GM18511 (cell line): ENCODE measurements around the gene SP110.

Source experiments
- ATAC-seq: cut with Tn5 transposase; IDR thresholded peaks from one replicate; pipeline ENCODE4 v1.9.1; 2021; ENCODE audit warnings: mild to moderate bottlenecking, moderate library complexity; ENCODE audit not compliant: unreplicated experiment

The SP110 gene

GRCh38 chr2:230172852-230173251 is 46.9 kb downstream of the SP110 start:
- no peak for ATAC-seq

DNA sequence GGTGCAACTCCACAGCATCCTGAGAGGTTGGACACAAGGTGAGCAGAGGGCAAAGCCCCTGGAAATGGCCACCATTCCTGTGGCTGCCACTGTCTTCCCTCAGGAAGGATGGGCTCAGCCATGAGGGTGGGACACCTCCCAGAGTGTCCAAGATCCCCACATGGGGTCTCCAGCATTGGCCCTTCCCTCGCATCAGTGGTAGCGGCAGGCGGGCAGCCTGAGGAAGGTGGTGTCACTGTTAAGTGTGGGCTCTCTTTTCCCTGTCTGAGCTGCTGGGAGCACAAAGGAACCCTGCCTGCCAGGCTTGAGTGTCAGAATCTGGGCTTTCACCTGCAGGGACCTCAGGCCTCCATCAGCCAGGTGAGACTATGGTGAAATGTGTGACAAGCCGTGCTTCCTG is 47.6 kb downstream of the SP110 start:
- no peak for ATAC-seq

DNA sequence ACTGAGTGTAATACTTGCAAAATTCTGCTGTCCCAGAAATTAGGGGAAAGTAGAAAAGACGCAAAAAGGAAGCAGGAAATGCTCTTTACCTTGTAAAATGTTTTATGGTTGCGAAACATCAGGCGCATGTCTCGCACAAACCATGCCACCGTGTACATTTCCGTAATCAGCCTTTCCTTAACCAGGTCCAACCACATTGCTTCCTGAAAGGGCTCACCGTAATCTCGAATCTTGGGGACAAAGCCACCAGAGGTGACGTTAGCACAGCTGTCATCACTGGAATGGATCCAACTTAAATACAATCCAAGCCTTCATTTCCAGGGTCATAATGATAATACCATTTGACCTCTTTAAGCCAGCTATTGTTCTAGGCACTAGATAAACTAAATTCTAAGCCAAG is 49.3 kb downstream of the SP110 start:
- ATAC-seq = no peak

- no peak for ATAC-seq
Measured at GRCh38 chr2:230166557-230167170, 53.1 kb downstream of the SP110 start.

DNA sequence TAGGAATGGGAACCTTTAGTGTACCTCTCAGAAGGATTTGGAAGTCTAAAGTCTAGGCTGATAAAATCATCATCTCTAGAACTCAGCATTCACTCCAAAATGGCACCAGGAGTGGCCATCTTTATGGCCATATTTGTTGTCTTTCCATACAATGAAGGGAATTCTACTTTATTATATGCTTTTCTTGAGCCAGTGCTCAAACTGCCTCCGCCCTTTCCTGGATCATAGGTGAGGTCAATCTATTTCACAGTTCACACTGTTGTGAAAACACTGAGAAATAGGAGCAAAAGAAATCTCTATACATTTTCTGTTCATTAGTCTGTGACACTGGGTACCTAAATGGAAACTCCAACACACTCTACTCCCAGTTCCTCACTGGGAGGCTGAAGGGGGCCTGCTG is 55.6 kb downstream of the SP110 start:
- ATAC-seq = no peak

GRCh38 chr2:230162981-230163380 is 56.8 kb downstream of the SP110 start:
- no peak for ATAC-seq

DNA sequence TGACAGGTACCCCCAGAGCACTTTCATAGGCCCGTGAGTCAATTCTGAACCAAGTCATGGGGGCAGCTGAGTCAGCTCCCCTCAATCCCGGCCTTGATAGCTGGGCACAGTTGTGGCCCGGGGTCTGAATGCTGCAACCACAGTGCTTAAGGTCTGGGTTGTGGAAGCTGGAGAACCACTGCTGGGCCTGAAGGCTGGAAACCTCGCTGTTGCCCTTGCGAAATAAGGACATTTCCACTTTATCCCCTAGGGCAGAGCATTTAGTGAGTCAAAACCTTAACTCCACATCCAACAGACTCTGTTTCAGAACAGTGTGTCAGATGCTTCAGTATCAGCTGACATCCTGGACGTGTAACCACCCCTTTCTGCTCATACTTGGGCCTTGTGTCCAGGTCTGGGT is 58.6 kb downstream of the SP110 start:
- no peak for ATAC-seq

DNA sequence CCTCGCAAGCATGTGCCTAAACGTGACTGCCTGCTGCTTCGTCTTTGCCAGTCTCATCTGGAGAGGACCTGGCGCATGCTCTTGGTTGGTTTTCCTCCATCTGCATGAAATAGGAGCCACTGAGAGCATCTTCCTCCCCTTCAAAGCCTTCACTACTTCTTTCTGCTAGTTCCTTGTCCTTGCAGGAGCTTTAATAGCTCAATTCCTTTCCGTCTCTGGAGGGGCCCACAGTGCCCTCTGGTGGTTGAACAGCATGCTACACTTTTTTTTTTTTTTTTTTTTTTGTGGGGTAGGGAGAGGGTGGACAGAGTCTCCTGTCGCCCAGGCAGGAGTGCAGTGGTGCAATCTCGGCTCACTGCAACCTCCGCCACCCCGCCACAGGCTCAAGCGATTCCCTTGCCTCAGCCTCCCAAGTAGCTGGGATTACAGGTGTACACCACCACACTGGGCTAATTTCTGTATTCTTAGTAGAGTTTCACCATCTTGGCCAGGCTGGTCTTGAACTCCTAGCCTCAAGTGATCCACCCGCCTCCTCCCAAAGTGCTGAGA is 59.6 kb downstream of the SP110 start:
- ATAC-seq = no peak

DNA sequence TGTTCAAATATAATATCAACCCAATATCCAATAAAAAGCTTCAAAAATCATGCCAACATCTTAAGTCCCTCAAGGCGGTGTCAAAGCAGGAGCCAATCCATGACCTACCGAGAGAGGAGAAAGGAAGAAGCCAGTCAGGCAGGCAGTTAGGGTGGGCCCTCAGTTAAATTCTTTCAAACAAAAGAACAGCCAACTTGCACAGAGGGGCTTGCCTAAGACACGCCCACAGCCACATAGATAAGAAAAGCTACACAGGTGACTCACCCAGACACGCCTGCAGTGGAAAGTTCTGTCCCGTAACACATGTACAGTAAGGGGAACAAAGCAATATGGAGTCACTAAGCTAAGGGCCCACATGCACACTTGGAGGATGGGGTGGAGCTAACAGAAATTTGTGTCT is 61.3 kb downstream of the SP110 start:
- no peak for ATAC-seq

DNA sequence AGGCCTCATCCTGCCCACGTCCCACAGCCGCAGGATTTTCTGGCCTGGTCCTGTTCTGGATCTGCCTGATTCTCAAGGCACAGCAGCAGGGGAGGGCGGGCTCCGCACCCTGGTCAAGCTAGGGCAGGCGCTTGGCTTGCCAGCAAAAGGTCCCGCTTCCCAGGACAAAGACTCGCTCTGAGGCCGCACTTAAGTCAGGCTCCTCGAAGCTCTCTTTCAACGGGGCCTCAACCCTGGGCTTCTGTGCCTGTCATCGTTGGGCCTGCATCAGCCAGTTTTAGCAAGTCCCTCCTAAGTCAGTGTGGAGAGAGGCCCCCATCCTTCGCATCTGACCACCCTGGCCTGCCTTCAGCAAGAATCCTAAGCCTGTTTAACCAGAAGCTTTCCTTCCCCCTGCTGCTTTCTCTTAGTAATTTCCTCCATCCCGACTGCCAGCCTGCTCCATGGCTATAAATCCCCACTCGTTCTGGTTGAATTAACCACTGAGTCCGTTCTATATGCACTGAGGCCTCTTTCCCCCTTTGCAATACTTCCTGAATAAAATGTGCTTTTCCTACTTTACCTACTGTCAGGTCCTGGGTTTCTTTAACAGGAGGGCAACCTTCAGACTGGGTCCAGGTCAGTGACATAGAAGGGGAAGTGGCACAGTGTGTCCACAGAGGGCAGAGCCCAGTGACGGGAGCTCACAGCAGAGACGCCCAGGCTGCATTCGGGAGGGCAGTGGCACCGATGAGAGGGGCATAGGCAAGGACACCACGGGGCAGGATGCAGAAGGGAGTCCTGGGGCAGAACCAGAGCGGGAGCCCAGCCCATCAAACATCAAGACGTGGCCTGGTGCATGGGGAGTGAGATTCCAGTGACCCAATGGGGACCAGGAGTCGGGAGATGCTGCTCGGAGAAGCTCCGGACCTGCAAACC is 62.7 kb downstream of the SP110 start:
- no peak for ATAC-seq

DNA sequence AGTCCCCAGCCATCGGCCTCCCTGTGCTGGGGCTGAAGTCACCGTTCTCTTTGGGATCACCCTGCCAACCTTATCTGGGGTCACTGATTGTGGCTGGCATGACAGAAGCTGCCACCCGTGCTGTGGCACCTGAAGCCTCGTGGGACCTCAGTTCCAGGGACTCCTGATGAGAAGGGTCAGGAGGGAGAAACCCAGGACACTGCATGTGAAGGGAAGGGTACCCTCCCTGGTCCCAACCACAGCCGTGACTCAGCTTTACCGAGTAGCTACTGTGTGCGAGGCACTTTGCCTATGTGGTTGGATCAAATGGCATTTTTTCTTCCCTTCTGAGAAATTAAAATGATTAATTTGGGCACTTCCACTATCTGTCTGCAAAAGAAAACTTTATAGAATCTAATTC is 64.4 kb downstream of the SP110 start:
- no peak for ATAC-seq

DNA sequence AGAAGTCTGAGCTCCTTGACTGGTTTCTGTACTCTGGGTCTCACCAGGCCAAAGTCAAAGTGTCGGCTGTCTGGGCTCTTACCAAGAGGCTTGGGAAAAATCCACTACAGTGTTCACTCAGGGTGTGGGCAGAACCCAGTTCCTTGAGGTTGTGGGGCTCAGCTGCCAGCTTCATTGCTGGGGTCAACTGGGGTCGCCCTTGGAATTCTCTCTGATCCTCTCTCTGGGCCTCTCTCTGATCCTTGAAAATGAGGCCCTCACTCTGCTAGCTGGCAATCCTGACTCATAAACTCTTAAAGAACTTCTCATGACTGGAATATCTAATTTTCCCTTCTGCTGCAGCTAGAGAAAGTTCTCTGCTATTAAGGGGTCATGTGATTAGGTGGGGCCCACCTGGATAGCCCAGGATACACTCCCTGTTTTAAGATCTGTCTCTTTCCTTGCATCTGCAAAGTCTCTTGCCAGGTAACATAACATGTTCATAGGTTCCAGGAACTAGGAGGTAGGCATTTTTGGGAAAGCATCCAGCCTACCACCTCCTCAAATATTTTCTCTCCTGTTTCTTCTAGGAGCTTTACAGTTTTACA is 66.3 kb downstream of the SP110 start:
- no peak for ATAC-seq

- no peak for ATAC-seq
Measured at GRCh38 chr2:230152334-230152733, 67.5 kb downstream of the SP110 start.

DNA sequence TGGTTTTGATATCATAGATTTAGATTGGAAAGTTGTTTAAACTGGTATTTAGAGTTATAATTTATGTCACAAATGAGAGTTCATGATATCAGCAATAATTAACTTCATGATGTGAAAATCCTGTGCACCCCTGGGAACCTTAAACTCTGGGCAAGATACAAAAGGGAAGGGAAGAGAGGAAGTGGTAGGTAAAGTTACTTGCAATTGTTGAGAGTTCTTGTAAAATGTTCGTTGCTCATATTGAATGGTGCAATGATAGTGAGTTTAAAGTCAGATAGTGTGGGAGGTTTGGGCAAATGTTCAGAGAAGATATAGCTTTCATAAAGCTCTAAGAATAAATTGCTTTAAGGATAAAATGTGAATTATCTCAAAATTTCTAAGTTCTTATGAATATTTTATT is 75.4 kb downstream of the SP110 start:
- no peak for ATAC-seq

DNA sequence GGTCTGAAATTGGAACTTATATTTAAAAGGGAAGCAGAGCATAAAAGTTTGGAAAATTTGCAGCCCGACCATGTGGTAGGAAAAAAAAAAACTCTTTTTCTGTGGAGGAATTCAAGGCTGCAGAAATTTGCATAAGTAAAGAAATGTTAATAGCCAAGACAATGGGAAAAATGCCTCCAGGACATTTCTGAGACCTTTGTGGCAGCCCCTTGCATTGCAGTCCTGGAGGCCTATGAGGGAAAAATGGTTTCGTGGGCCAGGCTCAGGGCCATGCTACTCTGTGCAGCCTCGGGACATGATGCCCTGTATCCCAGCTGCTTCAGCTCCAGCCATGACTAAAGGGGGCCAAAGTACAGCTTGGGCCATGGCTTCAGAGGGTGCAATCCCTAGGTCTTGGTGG is 79.1 kb downstream of the SP110 start:
- ATAC-seq = no peak

DNA sequence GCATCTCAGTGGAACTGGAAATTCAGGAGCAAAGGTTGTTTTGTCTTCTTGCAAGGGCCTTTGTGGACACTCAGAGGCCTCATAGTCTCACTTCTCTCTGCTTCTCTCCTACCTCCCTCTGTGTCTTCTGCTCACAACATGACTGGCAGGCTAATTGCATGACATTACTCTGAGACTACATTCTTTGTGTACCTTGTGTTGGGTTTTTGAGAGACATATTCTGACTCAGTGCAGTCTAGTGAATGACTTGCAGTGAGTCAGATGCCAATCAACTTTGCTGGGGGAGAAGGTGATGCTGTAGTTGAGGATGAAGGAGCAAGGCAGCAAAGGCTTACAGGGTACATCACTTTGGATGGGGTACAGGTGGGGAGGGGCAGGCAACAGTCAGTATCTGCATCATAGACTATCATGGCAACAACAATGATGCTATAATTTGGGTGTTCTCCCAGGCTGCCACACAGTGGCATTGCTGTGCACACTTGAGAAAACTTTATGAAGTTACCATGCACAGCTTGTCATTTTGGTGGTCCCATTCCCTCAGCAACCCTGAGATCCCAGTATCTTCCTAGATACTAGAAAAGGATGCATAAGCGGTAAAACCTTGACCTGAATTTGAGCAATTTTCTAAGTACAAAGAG is 81.8 kb downstream of the SP110 start:
- no peak for ATAC-seq

GRCh38 chr2:230135130-230135525 is 84.7 kb downstream of the SP110 start:
- no peak for ATAC-seq

DNA sequence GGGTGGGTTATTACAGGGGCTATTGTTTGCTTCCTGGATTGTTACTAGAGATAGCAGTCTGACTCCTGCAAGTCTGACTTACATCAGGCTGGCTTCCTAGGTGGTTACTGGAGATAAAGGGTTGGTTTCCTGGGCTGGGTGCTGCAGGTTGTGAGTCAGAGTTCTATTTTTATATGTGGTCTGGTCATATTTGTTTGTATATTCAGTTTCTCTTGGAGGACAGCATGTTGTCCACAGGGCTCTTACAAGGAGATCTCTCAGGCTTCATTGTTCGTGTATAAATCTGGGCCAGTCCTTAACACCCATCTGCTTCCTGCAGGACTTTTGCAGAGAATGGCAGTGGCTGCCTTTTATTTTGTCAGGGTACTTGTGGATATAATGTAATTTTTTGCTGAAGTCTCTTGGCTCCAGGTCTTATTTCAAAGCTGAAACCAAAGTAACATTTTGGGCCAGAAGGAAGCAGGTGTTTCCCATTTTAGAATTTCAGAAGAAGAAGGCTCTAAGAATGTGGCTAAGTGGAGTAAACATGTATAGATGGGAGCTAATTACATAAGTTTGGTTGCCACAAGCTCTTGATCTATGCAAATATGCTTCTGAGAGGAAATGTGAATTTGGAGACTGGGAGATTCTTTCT is 85.2 kb downstream of the SP110 start:
- no peak for ATAC-seq

- no peak for ATAC-seq
Measured at GRCh38 chr2:230131366-230131765, 88.4 kb downstream of the SP110 start.

DNA sequence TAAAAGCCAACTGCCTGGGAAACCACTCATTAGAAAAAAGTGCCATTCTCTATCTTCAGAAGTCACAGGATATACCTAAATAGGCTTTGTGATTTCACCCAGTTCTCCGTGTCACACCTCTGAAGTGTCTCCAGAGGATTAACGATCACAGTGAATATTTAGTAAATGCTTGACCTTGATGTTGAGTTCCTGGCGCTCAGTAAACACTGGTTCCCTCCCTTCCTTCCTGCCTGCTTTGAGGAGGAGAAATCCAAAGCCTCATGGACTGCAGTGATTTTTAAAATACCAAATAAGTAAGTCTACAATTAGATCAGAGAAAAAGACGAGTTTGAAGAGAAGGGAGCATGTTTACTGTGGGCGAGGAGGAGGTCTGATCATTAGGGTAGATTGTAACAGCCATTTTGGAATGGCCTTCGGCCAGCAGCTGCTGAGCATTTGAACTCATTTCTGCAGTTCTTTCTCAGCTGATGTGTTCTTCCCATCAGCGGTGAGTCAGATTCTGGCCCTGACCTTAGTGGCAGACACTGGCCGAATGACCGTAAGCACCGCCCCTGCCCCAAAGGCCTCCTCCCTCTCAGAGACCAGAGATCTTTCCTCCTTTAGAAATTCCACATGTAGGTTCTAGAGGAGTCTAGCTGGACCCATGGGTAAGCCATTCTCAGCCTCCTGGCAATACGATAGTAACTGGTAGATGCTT is 89.0 kb downstream of the SP110 start:
- ATAC-seq = no peak
